T-helper 2 cell treated with Interferon-gamma antibody and Interleukin-4, amounts not matched to agents 100 ng/mL and 5 ng/mL, for 36 hours (primary cell): Measurements from ENCODE around the gene ZNF646. TPM values are rescaled to one million over a fixed set of nuclear protein-coding genes. Genes with fewer than 3 reads are reported as not detected.

Source experiments
- intact Hi-C: fragments of 100-400 bp; cut with micrococcal nuclease; formaldehyde crosslinking; loops from one replicate; pipeline ENCODE4 v1.15.1; 2023
- total RNA-seq: library from RNA; stranded (reverse); gene quantifications from 2 replicates; pipeline ENCODE4 v1.2.3, GENCODE V29; 2022

ZNF646 gene
- total RNA-seq, 1 donor from 2014 or later: 25.3 TPM

GRCh38 chr16:31064882-31065461 lies 9.2 kb upstream of the ZNF646 start:
- intact Hi-C loops: no loop called here

- intact Hi-C loops: no loop called here
These were observed 6.9 kb upstream of the ZNF646 start for GRCh38 chr16:31067342-31067741.

GRCh38 chr16:31071861-31072260 lies 2.4 kb upstream of the ZNF646 start:
- intact Hi-C loops: loop anchor here (5.0 kb wide), 1 partner anchor 1265 kb away; the partner anchor contains the start of gene MAZ

- intact Hi-C loops: loop anchor here (1.0 to 5.0 kb wide), 2 partner anchors 108 to 1265 kb away; partner anchors contain the start of genes FUS and MAZ
These were observed 1.6 kb upstream of the ZNF646 start for GRCh38 chr16:31072540-31073141.

GRCh38 chr16:31073142-31073969 lies 866 bp upstream of the ZNF646 start:
- intact Hi-C loops: loop anchor here (1.0 to 5.0 kb wide), 2 partner anchors 107 to 1266 kb away; partner anchors contain the start of genes FUS and MAZ

- intact Hi-C loops: loop anchor here (1.0 to 5.0 kb wide), 11 partner anchors 20 to 1267 kb away; partner anchors contain the start of genes ARMC5, FBXL19, KAT8 and MAZ
These were observed 577 bp downstream of the ZNF646 start for GRCh38 chr16:31074814-31075183.

GRCh38 chr16:31076319-31076718 lies 2.1 kb downstream of the ZNF646 start:
- intact Hi-C loops: no loop called here

GRCh38 chr16:31077024-31077423 lies 2.8 kb downstream of the ZNF646 start:
- intact Hi-C loops: no loop called here

- intact Hi-C loops: no loop called here
These were observed 3.6 kb downstream of the ZNF646 start for GRCh38 chr16:31077592-31078396.

GRCh38 chr16:31078597-31079341 lies 4.5 kb downstream of the ZNF646 start:
- intact Hi-C loops: no loop called here

GRCh38 chr16:31079342-31079944 lies 5.2 kb downstream of the ZNF646 start:
- intact Hi-C loops: no loop called here

GRCh38 chr16:31080035-31080629 lies 5.9 kb downstream of the ZNF646 start:
- intact Hi-C loops: no loop called here

- intact Hi-C loops: no loop called here
These were observed 6.7 kb downstream of the ZNF646 start for GRCh38 chr16:31080756-31081419.

GRCh38 chr16:31081428-31082351 lies 7.5 kb downstream of the ZNF646 start:
- intact Hi-C loops: no loop called here

GRCh38 chr16:31082368-31083045 lies 8.3 kb downstream of the ZNF646 start:
- intact Hi-C loops: no loop called here

- intact Hi-C loops: no loop called here
These were observed 8.9 kb downstream of the ZNF646 start for GRCh38 chr16:31083081-31083480.

- intact Hi-C loops: no loop called here
These were observed 9.3 kb downstream of the ZNF646 start for GRCh38 chr16:31083556-31083955.

GRCh38 chr16:31083981-31084380 lies 9.8 kb downstream of the ZNF646 start:
- intact Hi-C loops: no loop called here
